Measurements from ENCODE around the gene PAQR4. TPM values are rescaled to one million over a fixed set of nuclear protein-coding genes. Genes with fewer than 3 reads are reported as not detected.

The PAQR4 gene
- polyA plus RNA-seq, 1 of the 3 experiments (the other 2 are of a cell fraction): 8.8 TPM

DNA sequence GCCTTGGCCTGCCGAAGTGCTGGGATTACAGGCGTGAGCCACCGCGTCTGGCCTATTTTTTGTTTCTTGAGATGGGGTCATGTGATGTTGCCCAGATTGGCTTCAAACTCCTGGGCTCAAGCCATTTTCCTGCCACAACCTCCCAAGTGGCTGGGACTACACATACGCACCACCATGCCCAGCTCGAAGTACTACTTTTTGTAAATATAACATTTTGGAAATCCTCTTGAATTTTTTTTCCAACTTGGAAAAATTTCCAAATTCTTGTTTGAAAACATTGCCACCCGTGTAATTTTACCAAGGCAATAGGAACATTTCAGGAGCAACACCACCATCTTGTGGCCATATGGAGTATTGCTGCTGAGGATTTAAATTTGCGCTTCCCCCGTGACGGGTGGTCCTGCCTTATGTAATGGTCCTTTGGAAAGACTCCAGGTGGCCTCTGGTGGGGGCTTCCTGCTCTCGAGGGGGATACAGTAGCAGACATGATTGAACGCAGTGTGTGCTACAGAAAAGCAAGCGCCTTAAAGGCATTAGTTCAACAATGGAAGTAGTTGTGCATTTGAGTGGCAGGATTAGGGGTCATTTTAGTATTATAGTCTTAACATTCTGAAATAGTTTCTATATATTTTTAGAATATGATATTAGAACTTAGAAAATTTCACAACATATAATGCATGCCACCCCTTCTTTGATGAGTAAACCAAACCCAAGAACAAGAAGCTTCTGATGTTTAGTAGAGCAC is 49.5 kb upstream of the PAQR4 start:
- peak overlapping the region in 1 of 2 experiments; percentile 46; a peak in 2 of 4 replicates for H3K27ac ChIP-seq (ENCODE audit: low read depth in 2 of 2, low read length in 1 of 2)
- no peak overlapping the region for H3K4me2 ChIP-seq
- peaks cover 24% of the 10 kb centered on the region; the same call in 1 of the 2 replicates for H3K79me2 ChIP-seq (ENCODE audit: insufficient read depth)
- no peak overlapping the region for H2AFZ ChIP-seq (ENCODE audit: low read depth)
- H3K27me3 ChIP-seq (ENCODE audit: insufficient read depth): no peaks in the 10 kb centered on the region
- CTCF ChIA-PET: interaction anchor here (0.6 to 4.3 kb wide), 29 partner anchors 8 to 413 kb away, joined by 3 to 25 read pairs (median 4); partner anchors contain the start of genes FLYWCH1 and ZG16B
- no peaks in the 10 kb centered on the region for H3K9me3 ChIP-seq
- H3F3A ChIP-seq (replicated peaks; ENCODE audit: insufficient read depth): peaks cover 27% of the 10 kb centered on the region
- H3K9ac ChIP-seq: no peak overlapping the region
- peak; percentile 84 for DNase-seq
- H3K4me1 ChIP-seq (ENCODE audit: control insufficient read depth in 1 of 2, insufficient read depth in 2 of 2, low read depth in 1 of 2, low read length in 1 of 2): peaks cover 0 to 17% of the 10 kb centered on the region in 2 experiments; a peak in 3 of 4 replicates
- H3K36me3 ChIP-seq (replicated peaks in 1 of 2; ENCODE audit: control insufficient read depth in 1 of 2, insufficient read depth in 2 of 2, low read length in 1 of 2): peaks cover 5 to 32% of the 10 kb centered on the region in 2 experiments
- H4K20me1 ChIP-seq (ENCODE audit: insufficient read depth): no peaks in the 10 kb centered on the region
- POLR2A ChIA-PET: interaction anchor here (0.7 to 0.9 kb wide), 2 partner anchors 14 to 220 kb away, joined by 3 read pairs; no protein-coding TSS in a partner anchor
- TF ChIP-seq RAD21 (IDR thresholded peaks at IDR 0.05; ENCODE audit: low read length): peak; percentile 86
- no peak for TF ChIP-seq GATA2 (CRISPR knock-in tag; IDR thresholded peaks at IDR 0.05)
- TF ChIP-seq, protein P1, sequence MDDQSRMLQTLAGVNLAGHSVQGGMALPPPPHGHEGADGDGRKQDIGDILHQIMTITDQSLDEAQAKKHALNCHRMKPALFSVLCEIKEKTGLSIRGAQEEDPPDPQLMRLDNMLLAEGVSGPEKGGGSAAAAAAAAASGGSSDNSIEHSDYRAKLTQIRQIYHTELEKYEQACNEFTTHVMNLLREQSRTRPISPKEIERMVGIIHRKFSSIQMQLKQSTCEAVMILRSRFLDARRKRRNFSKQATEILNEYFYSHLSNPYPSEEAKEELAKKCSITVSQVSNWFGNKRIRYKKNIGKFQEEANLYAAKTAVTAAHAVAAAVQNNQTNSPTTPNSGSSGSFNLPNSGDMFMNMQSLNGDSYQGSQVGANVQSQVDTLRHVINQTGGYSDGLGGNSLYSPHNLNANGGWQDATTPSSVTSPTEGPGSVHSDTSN (IDR thresholded peaks at IDR 0.05): no peak
- TF ChIP-seq, protein P2, sequence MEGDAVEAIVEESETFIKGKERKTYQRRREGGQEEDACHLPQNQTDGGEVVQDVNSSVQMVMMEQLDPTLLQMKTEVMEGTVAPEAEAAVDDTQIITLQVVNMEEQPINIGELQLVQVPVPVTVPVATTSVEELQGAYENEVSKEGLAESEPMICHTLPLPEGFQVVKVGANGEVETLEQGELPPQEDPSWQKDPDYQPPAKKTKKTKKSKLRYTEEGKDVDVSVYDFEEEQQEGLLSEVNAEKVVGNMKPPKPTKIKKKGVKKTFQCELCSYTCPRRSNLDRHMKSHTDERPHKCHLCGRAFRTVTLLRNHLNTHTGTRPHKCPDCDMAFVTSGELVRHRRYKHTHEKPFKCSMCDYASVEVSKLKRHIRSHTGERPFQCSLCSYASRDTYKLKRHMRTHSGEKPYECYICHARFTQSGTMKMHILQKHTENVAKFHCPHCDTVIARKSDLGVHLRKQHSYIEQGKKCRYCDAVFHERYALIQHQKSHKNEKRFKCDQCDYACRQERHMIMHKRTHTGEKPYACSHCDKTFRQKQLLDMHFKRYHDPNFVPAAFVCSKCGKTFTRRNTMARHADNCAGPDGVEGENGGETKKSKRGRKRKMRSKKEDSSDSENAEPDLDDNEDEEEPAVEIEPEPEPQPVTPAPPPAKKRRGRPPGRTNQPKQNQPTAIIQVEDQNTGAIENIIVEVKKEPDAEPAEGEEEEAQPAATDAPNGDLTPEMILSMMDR (IDR thresholded peaks at IDR 0.05): peak; percentile 93
- TF ChIP-seq SMC3 (IDR thresholded peaks at IDR 0.05; ENCODE audit: low read depth, low read length): peak; percentile 59
- TF ChIP-seq, protein P3, sequence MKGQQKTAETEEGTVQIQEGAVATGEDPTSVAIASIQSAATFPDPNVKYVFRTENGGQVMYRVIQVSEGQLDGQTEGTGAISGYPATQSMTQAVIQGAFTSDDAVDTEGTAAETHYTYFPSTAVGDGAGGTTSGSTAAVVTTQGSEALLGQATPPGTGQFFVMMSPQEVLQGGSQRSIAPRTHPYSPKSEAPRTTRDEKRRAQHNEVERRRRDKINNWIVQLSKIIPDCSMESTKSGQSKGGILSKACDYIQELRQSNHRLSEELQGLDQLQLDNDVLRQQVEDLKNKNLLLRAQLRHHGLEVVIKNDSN (IDR thresholded peaks at IDR 0.05; ENCODE audit: borderline replicate concordance, low read depth): peak; percentile 80; the same call in 1 of the 2 replicates
- TF ChIP-seq RFX5 (IDR thresholded peaks at IDR 0.05; ENCODE audit: low read length): no peak
- TF ChIP-seq, protein P4, sequence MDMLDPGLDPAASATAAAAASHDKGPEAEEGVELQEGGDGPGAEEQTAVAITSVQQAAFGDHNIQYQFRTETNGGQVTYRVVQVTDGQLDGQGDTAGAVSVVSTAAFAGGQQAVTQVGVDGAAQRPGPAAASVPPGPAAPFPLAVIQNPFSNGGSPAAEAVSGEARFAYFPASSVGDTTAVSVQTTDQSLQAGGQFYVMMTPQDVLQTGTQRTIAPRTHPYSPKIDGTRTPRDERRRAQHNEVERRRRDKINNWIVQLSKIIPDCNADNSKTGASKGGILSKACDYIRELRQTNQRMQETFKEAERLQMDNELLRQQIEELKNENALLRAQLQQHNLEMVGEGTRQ (IDR thresholded peaks at IDR 0.05; ENCODE audit: borderline replicate concordance, low read depth, low read length): peak; percentile 52; the same call in 1 of the 2 replicates
- 21% methylated on average over 13 of the region's 13 CpGs for WGBS (ENCODE audit: low lambda C conversion rate)
- no peaks in the 10 kb centered on the region for H3K9me2 ChIP-seq
- H3K4me3 ChIP-seq (ENCODE audit: low read depth in 2 of 2, low read length in 1 of 2): peak overlapping the region in 1 of 2 experiments; percentile 38; a peak in 1 of 4 replicates

DNA sequence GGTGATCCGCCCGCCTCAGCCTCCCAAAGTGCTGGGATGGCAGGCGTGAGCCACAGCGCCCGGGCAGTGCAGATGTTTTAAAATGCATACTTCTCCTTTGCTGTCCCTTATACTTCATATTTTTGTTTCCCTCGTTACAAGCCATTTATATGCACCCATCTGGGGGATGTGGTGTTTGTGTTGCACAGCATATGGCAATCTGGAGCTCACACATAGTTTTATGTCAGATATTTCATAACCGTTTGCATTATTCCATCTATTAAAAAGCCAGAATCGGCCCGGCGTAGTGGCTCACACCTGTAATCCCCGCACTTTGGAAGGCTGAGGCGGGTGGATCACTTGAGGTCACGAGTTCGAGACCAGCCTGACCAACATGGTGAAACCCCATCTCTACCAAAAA is 45.7 kb upstream of the PAQR4 start:
- peaks cover 0 to 5% of the 10 kb centered on the region in 2 experiments; a peak in 1 of 4 replicates for H3K4me1 ChIP-seq (ENCODE audit: control insufficient read depth in 1 of 2, insufficient read depth in 2 of 2, low read depth in 1 of 2, low read length in 1 of 2)
- peaks cover 15% of the 10 kb centered on the region for H3F3A ChIP-seq (replicated peaks; ENCODE audit: insufficient read depth)
- 98% methylated on average over 14 of the region's 14 CpGs for WGBS (ENCODE audit: low lambda C conversion rate)
- no peak overlapping the region for H3K4me2 ChIP-seq
- H3K27ac ChIP-seq (ENCODE audit: low read depth in 2 of 2, low read length in 1 of 2): no peak overlapping the region
- DNase-seq: no peak
- no peaks in the 10 kb centered on the region for H4K20me1 ChIP-seq (ENCODE audit: insufficient read depth)
- H2AFZ ChIP-seq (ENCODE audit: low read depth): no peak overlapping the region
- peaks cover 5 to 19% of the 10 kb centered on the region in 2 experiments for H3K36me3 ChIP-seq (replicated peaks in 1 of 2; ENCODE audit: control insufficient read depth in 1 of 2, insufficient read depth in 2 of 2, low read length in 1 of 2)
- POLR2A ChIA-PET: no interaction called here
- no peak overlapping the region for H3K4me3 ChIP-seq (ENCODE audit: low read depth in 2 of 2, low read length in 1 of 2)
- no peaks in the 10 kb centered on the region for H3K27me3 ChIP-seq (ENCODE audit: insufficient read depth)
- CTCF ChIA-PET: interaction anchor here (1.4 to 3.6 kb wide), 3 partner anchors 20 to 85 kb away, joined by 5 to 15 read pairs (median 9); no protein-coding TSS in a partner anchor
- no peaks in the 10 kb centered on the region for H3K9me3 ChIP-seq
- H3K9me2 ChIP-seq: no peaks in the 10 kb centered on the region
- peaks cover 17% of the 10 kb centered on the region; the same call in 1 of the 2 replicates for H3K79me2 ChIP-seq (ENCODE audit: insufficient read depth)
- no peak overlapping the region for H3K9ac ChIP-seq
- no peak for TF ChIP-seq SIN3A (IDR thresholded peaks at IDR 0.05; ENCODE audit: borderline replicate concordance, low read depth, low read length)
- no peak for TF ChIP-seq ELF1 (IDR thresholded peaks at IDR 0.05)
- TF ChIP-seq FOSL2 (IDR thresholded peaks at IDR 0.05; ENCODE audit: borderline replicate concordance, low read depth): no peak
- TF ChIP-seq, protein P3 (IDR thresholded peaks at IDR 0.05; ENCODE audit: borderline replicate concordance, low read depth): no peak
- no peak for TF ChIP-seq MXI1 (IDR thresholded peaks at IDR 0.05; ENCODE audit: low read depth, low read length)
- TF ChIP-seq TEAD4 (IDR thresholded peaks at IDR 0.05; ENCODE audit: borderline replicate concordance, insufficient read depth): no peak
- TF ChIP-seq RAD21 (IDR thresholded peaks at IDR 0.05; ENCODE audit: low read length): no peak
- TF ChIP-seq, protein P5, sequence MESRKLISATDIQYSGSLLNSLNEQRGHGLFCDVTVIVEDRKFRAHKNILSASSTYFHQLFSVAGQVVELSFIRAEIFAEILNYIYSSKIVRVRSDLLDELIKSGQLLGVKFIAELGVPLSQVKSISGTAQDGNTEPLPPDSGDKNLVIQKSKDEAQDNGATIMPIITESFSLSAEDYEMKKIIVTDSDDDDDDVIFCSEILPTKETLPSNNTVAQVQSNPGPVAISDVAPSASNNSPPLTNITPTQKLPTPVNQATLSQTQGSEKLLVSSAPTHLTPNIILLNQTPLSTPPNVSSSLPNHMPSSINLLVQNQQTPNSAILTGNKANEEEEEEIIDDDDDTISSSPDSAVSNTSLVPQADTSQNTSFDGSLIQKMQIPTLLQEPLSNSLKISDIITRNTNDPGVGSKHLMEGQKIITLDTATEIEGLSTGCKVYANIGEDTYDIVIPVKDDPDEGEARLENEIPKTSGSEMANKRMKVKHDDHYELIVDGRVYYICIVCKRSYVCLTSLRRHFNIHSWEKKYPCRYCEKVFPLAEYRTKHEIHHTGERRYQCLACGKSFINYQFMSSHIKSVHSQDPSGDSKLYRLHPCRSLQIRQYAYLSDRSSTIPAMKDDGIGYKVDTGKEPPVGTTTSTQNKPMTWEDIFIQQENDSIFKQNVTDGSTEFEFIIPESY (IDR thresholded peaks at IDR 0.05; ENCODE audit: borderline replicate concordance, low read depth): no peak
- no peak for TF ChIP-seq TAF1 (IDR thresholded peaks at IDR 0.05; ENCODE audit: borderline replicate concordance, low read depth, low read length)
- TF ChIP-seq, protein P6, sequence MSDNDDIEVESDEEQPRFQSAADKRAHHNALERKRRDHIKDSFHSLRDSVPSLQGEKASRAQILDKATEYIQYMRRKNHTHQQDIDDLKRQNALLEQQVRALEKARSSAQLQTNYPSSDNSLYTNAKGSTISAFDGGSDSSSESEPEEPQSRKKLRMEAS (IDR thresholded peaks at IDR 0.05; ENCODE audit: low read depth): no peak
- no peak for TF ChIP-seq CHD2 (IDR thresholded peaks at IDR 0.05; ENCODE audit: low read length, partially characterized antibody)

All from SK-N-SH (cell line).